ENCODE data around the gene MYT1. TPM values are rescaled to one million over a fixed set of nuclear protein-coding genes. Genes with fewer than 3 reads are reported as not detected.

The MYT1 gene
- total RNA-seq, 3 donors from 2014 or later, result 0.12 to 0.76 (median 0.14) TPM

- Histone ChIP-seq H3K4me3 (no peak overlapping the region), H3K4me1 (ENCODE audit: low read depth) (no peaks in the 10 kb centered on the region), H3K9me3 (no peaks in the 10 kb centered on the region), H3K36me3 (ENCODE audit: low read depth) (no peaks in the 10 kb centered on the region)
- DNase-seq, result no peak
- no peak for ATAC-seq
- TF ChIP-seq CTCF (IDR thresholded peaks at IDR 0.05), result no peak
- intact Hi-C loops (cut with DNase I, micrococcal nuclease), result no loop called here
These were observed 32.1 kb downstream of the MYT1 start for GRCh38 chr20:64196309-64196708.

GRCh38 chr20:64196847-64197306 lies 32.6 kb downstream of the MYT1 start:
- intact Hi-C loops (cut with DNase I, micrococcal nuclease), result no loop called here
- H3K36me3 ChIP-seq (ENCODE audit: low read depth), result no peaks in the 10 kb centered on the region
- ATAC-seq (no peak), DNase-seq (no peak)
- no peak overlapping the region for H3K4me3 ChIP-seq
- H3K9me3 ChIP-seq, result no peaks in the 10 kb centered on the region
- H3K4me1 ChIP-seq (ENCODE audit: low read depth), result no peaks in the 10 kb centered on the region
- TF ChIP-seq CTCF (IDR thresholded peaks at IDR 0.05), result no peak

DNA sequence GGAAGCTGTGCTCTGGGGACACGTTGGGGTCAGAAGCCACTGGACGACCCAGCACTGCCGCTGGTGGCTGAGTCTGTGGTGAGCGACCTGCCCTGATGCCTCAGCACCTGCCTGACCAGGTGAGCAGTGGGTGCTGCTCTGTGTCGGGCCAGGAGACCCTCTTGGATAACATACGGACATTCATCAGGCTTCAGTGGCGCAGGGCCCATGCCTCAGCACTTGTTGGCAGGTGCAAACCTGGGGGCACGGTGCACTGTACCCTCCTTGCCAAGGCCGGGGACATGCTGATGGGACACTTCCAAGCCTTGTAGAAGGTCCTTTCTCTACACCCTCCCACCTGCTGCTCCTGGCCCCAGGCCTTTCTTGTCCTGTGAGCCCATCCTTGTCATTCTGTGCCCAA lies 34.1 kb downstream of the MYT1 start:
- intact Hi-C loops (cut with DNase I, micrococcal nuclease), result no loop called here
- DNase-seq (no peak), ATAC-seq (no peak)
- H3K9me3 ChIP-seq, result no peaks in the 10 kb centered on the region
- H3K4me3 ChIP-seq, result no peak overlapping the region
- H3K36me3 ChIP-seq (ENCODE audit: low read depth), result no peaks in the 10 kb centered on the region
- no peak for TF ChIP-seq CTCF (IDR thresholded peaks at IDR 0.05)
- H3K4me1 ChIP-seq (ENCODE audit: low read depth), result no peaks in the 10 kb centered on the region

GRCh38 chr20:64199395-64199794 lies 35.1 kb downstream of the MYT1 start:
- H3K4me3 ChIP-seq, result no peak overlapping the region
- TF ChIP-seq CTCF (IDR thresholded peaks at IDR 0.05), result no peak
- H3K9me3 ChIP-seq, result no peaks in the 10 kb centered on the region
- ATAC-seq (no peak), DNase-seq (no peak)
- H3K4me1 ChIP-seq (ENCODE audit: low read depth), result no peaks in the 10 kb centered on the region
- no peaks in the 10 kb centered on the region for H3K36me3 ChIP-seq (ENCODE audit: low read depth)
- intact Hi-C loops (cut with DNase I, micrococcal nuclease), result no loop called here

- no peak overlapping the region for H3K4me3 ChIP-seq
- H3K4me1 ChIP-seq (ENCODE audit: low read depth), result no peaks in the 10 kb centered on the region
- intact Hi-C loops (cut with DNase I, micrococcal nuclease), result no loop called here
- no peak for TF ChIP-seq CTCF (IDR thresholded peaks at IDR 0.05)
- DNase-seq (no peak), ATAC-seq (no peak)
- no peaks in the 10 kb centered on the region for H3K36me3 ChIP-seq (ENCODE audit: low read depth)
- H3K9me3 ChIP-seq, result no peaks in the 10 kb centered on the region
These were observed 36.5 kb downstream of the MYT1 start for GRCh38 chr20:64200740-64201139.

DNA sequence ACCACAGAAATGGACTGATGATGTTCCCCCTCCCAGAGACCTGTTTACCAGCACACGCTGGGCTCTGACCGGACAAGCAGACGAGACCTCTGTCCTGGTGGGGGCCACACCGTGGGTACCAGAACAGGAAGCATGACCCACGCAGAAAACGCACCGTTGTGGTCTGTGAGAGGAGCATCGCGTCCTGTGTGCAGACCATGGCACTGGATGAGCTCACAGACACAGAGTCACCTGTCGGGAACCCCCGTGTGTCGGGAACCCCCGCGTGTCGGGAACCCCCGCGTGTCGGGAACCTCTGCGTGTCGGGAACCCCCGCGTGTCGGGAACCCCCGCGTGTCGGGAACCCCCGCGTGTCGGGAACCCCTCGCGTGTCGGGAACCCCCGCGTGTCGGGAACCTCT lies 37.4 kb downstream of the MYT1 start:
- intact Hi-C loops (cut with DNase I, micrococcal nuclease), result no loop called here
- Histone ChIP-seq H3K36me3 (ENCODE audit: low read depth) (no peaks in the 10 kb centered on the region), H3K4me3 (no peak overlapping the region), H3K4me1 (ENCODE audit: low read depth) (no peaks in the 10 kb centered on the region), H3K9me3 (no peaks in the 10 kb centered on the region)
- no peak for TF ChIP-seq CTCF (IDR thresholded peaks at IDR 0.05)
- DNase-seq (no peak), ATAC-seq (no peak)
